AG10803 (cell line): Measurements from ENCODE around the gene DNAJC16.

Source experiments
- DNase-seq: peaks from one replicate; pipeline ENCODE4 v3.0.0; 2010; ENCODE audit warnings: low read depth
- H3K4me3 ChIP-seq: 2 replicates; pipeline ENCODE4 v1.5.1; 2011; ENCODE audit warnings: mild to moderate bottlenecking, low read length, control low read depth
- CTCF ChIP-seq: conservative IDR thresholded peaks from 2 replicates; pipeline ENCODE4 v1.5.1; 2011; ENCODE audit warnings: mild to moderate bottlenecking, low read length, control low read depth, inconsistent platforms

DNAJC16 gene

GRCh38 chr1:15500184-15501178 lies 26.2 kb upstream of the DNAJC16 start:
- H3K4me3 ChIP-seq = no peak overlapping the region
- DNase-seq = no peak
- no peak for TF ChIP-seq CTCF

- DNase-seq = peak; percentile 35
Measured at GRCh38 chr1:15501208-15502032, 25.2 kb upstream of the DNAJC16 start.

GRCh38 chr1:15504436-15504835 lies 22.2 kb upstream of the DNAJC16 start:
- DNase-seq = no peak
- no peak for TF ChIP-seq CTCF
- H3K4me3 ChIP-seq = no peak overlapping the region

More at GRCh38 chr1:15501208-15502032, 25.2 kb upstream of the DNAJC16 start:
- TF ChIP-seq CTCF = peak; percentile 68
- no peak overlapping the region for H3K4me3 ChIP-seq

- TF ChIP-seq CTCF = no peak
- DNase-seq = no peak
- no peak overlapping the region for H3K4me3 ChIP-seq
Measured at GRCh38 chr1:15506831-15507230, 19.8 kb upstream of the DNAJC16 start.

- H3K4me3 ChIP-seq = no peak overlapping the region
- TF ChIP-seq CTCF = no peak
Measured at GRCh38 chr1:15507278-15507677, 19.4 kb upstream of the DNAJC16 start.

GRCh38 chr1:15508700-15509487 lies 17.8 kb upstream of the DNAJC16 start:
- DNase-seq = no peak
- no peak overlapping the region for H3K4me3 ChIP-seq
- TF ChIP-seq CTCF = no peak

More at GRCh38 chr1:15507278-15507677, 19.4 kb upstream of the DNAJC16 start:
- no peak for DNase-seq
